ENCODE results near the gene GBP3. TPM values are rescaled to one million over a fixed set of nuclear protein-coding genes. Genes with fewer than 3 reads are reported as not detected.
"Not testable (repeated sequence)": the region's sequence is repeated elsewhere in the genome, so short reads cannot be mapped to it uniquely, and the experiment has no call there.

The GBP3 gene
- total RNA-seq, 4 donors from 2014 or later = 1.5 to 6.6 (median 2.5) TPM

GRCh38 chr1:89025928-89026327 lies 3.3 kb upstream of the GBP3 start:
- no peak overlapping the region for H3K4me3 ChIP-seq
- no peak for ATAC-seq
- no peaks in the 10 kb centered on the region for H3K27me3 ChIP-seq
- no peaks in the 10 kb centered on the region for H3K9me3 ChIP-seq
- intact Hi-C loops (cut with DNase I; ENCODE audit: low total_unique reads) (no loop called here), in situ Hi-C loops (cut with MboI; ENCODE audit: low sequenced_read_pairs in 4 of 4) (no loop called here)
- no peaks in the 10 kb centered on the region for H3K36me3 ChIP-seq
- DNase-seq = no peak
- peaks cover 0 to 5% of the 10 kb centered on the region in 2 donors for H3K4me1 ChIP-seq
- H3K27ac ChIP-seq = no peak overlapping the region
- TF ChIP-seq POLR2A (IDR thresholded peaks at IDR 0.05) (no peak), CTCF (IDR thresholded peaks at IDR 0.05 in 4 of 5, conservative IDR thresholded peaks at IDR 0.05 in 1 of 5) (no peak)

- intact Hi-C loops (cut with DNase I; ENCODE audit: low total_unique reads) (no loop called here), in situ Hi-C loops (cut with MboI; ENCODE audit: low sequenced_read_pairs in 4 of 4) (no loop called here)
- Histone ChIP-seq H3K27ac (peak overlapping the region; percentile 63 to 80 (median 68)), H3K27me3 (no peaks in the 10 kb centered on the region), H3K4me1 (peaks cover 0 to 5% of the 10 kb centered on the region in 2 donors), H3K9me3 (no peaks in the 10 kb centered on the region), H3K36me3 (no peaks in the 10 kb centered on the region), H3K4me3 (peak overlapping the region; percentile 50 to 55 (median 52))
- TF ChIP-seq CTCF (IDR thresholded peaks at IDR 0.05 in 4 of 5, conservative IDR thresholded peaks at IDR 0.05 in 1 of 5) (no peak), POLR2A (IDR thresholded peaks at IDR 0.05) (no peak)
- ATAC-seq (no peak), DNase-seq (no peak)
Measured at GRCh38 chr1:89023026-89023425, 360 bp upstream of the GBP3 start.

GRCh38 chr1:89018318-89018717 lies 4.3 kb downstream of the GBP3 start:
- in situ Hi-C loops (cut with MboI; ENCODE audit: low sequenced_read_pairs in 4 of 4); H3K27me3 ChIP-seq; H3K4me3 ChIP-seq; H3K9me3 ChIP-seq; H3K4me1 ChIP-seq; intact Hi-C loops (cut with DNase I; ENCODE audit: low total_unique reads); ATAC-seq; DNase-seq; H3K27ac ChIP-seq: not testable (repeated sequence)
- H3K36me3 ChIP-seq = peaks cover 0 to 22% of the 10 kb centered on the region in 2 donors

- intact Hi-C loops (cut with DNase I; ENCODE audit: low total_unique reads) (no loop called here), in situ Hi-C loops (cut with MboI; ENCODE audit: low sequenced_read_pairs in 4 of 4) (loop anchor here (10.0 kb wide), 2 partner anchors 356 to 446 kb away; partner anchors contain the start of gene GBP6 (in 1 of the 4))
- Histone ChIP-seq H3K4me3 (no peak overlapping the region), H3K27ac (no peak overlapping the region), H3K4me1 (no peaks in the 10 kb centered on the region), H3K27me3 (no peaks in the 10 kb centered on the region), H3K9me3 (no peaks in the 10 kb centered on the region), H3K36me3 (peaks cover 0 to 3% of the 10 kb centered on the region in 2 donors)
- TF ChIP-seq POLR2A (IDR thresholded peaks at IDR 0.05) (no peak), CTCF (IDR thresholded peaks at IDR 0.05 in 4 of 5, conservative IDR thresholded peaks at IDR 0.05 in 1 of 5) (no peak)
- no peak for DNase-seq
- no peak for ATAC-seq
Measured at GRCh38 chr1:89008511-89008910, 14.2 kb downstream of the GBP3 start.

- intact Hi-C loops (cut with DNase I; ENCODE audit: low total_unique reads) = no loop called here
- no peak overlapping the region for H3K27ac ChIP-seq
- H3K4me3 ChIP-seq = no peak overlapping the region
- no peak for ATAC-seq
- no peaks in the 10 kb centered on the region for H3K9me3 ChIP-seq
- DNase-seq = no peak
- in situ Hi-C loops (cut with MboI; ENCODE audit: low sequenced_read_pairs in 4 of 4) = loop anchor here (10.0 kb wide), 2 partner anchors 359 to 449 kb away; partner anchors contain the start of gene GBP6 (in 1 of the 4)
- TF ChIP-seq POLR2A (IDR thresholded peaks at IDR 0.05) = no peak
- TF ChIP-seq CTCF (IDR thresholded peaks at IDR 0.05 in 4 of 5, conservative IDR thresholded peaks at IDR 0.05 in 1 of 5) = no peak
- H3K4me1 ChIP-seq = no peaks in the 10 kb centered on the region
- H3K27me3 ChIP-seq = no peaks in the 10 kb centered on the region
- no peaks in the 10 kb centered on the region for H3K36me3 ChIP-seq
Measured at GRCh38 chr1:89005286-89006151, 17.1 kb downstream of the GBP3 start.

GRCh38 chr1:89002176-89002575 lies 20.5 kb downstream of the GBP3 start:
- H3K4me3 ChIP-seq; ATAC-seq; H3K36me3 ChIP-seq; intact Hi-C loops (cut with DNase I; ENCODE audit: low total_unique reads); DNase-seq; H3K4me1 ChIP-seq; H3K9me3 ChIP-seq; H3K27ac ChIP-seq; H3K27me3 ChIP-seq: not testable (repeated sequence)
- in situ Hi-C loops (cut with MboI; ENCODE audit: low sequenced_read_pairs in 4 of 4) = loop anchor here (10.0 kb wide), 2 partner anchors 363 to 453 kb away; partner anchors contain the start of gene GBP6 (in 1 of the 4)

All from gastrocnemius medialis (tissue), 4 donors.